ENCODE measurements around the gene CCDC88A. TPM values are rescaled to one million over a fixed set of nuclear protein-coding genes. Genes with fewer than 3 reads are reported as not detected.
"Not testable (repeated sequence)": the region's sequence is repeated elsewhere in the genome, so short reads cannot be mapped to it uniquely, and the experiment has no call there.

CCDC88A gene
- total RNA-seq, 1 donor from 2014 or later = 21.9 TPM

DNA sequence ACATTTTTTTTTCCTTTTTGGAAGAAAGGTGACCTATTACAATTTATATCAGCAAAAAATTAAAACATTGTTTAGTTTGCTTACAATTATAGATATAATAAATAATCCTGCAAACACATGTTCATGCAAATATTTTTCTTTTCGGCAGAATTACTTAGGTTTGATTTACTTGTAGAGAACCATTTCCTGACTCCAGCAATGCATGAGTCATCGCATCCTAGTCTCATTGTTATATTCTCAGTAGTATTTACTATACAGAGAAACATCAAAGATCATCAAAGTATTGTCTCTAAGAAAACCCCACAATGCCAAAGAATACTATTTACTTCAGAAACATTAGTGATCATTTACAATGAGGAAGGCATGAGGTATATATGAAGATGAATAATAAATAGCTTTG is 110.2 kb downstream of the CCDC88A start:
- DNase-seq (ENCODE audit: low spot score) = no peak

DNA sequence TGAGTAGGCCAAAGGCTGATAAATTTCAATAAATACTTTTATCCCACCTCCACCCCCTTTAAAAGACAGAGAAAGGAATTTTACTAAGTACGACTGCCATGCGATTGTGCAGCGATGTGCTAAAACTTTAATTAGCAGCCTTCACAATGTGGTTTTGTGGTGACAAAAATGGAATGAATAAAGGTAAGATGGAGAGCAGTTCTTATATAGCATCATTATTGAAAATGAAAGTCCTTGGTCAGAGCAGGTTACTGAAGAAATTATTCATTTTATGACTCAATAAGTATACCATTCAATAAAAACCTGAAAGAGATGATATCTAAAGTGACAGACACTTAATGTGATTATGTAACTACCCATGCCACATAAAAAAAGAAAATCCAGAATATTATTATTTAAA is 117.4 kb downstream of the CCDC88A start:
- no peak for DNase-seq (ENCODE audit: low spot score)

DNA sequence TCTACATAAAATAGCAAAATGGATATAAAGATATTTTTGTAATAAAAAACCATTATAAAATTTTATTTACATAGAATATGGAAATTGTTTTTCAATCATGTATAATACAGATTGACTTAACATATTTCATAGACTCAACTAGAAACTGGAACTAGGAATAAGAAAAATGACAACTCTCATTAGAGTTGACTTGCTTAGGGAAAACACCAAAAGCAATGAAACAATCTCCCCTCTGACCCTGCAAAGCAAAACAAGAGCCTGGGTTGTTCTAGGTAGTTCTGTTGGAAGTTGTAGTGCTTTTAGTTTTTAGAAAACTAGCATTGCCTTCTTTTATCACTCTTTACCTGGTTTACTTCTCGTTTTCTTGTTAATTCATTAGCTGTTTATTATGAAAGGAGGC is 118.4 kb downstream of the CCDC88A start:
- DNase-seq (ENCODE audit: low spot score) = no peak

DNA sequence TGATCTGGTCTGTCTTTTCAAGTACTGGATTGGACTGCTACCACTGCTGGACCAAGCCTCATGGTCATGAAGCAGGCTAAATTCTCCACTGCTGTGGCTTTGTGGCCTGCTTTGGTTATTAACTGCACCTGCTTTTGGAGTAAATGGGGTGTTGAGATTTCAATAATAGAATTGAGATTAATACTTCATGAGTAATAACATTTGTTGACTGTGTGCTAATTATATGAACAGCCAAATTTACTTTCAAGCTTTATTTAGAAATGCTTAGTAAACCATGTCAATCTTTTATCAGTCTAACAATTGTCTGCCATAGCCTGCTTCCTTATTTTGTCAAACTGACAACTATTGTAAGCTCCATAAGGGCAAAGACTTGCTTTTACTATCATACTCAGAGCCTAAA is 123.3 kb downstream of the CCDC88A start:
- DNase-seq (ENCODE audit: low spot score) = no peak

DNA sequence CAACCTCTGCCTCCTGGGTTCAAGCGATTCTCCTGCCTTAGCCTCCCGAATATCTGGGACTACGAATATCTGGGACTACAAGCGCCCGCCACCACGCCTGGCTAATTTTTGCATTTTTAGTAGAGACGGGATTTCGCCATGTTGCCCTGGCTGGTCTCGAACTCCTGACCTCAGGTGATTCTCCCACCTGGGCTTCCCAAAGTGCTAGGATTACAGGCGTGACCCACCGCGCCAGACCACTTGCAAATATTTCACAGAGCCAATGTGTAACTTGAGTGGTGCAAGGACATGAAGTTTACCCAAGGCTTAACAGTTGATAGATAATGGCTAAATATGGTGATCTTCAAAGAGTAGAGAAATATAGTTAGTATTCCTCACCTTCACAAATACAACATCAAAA is 136.6 kb downstream of the CCDC88A start:
- DNase-seq (ENCODE audit: low spot score) = no peak

DNA sequence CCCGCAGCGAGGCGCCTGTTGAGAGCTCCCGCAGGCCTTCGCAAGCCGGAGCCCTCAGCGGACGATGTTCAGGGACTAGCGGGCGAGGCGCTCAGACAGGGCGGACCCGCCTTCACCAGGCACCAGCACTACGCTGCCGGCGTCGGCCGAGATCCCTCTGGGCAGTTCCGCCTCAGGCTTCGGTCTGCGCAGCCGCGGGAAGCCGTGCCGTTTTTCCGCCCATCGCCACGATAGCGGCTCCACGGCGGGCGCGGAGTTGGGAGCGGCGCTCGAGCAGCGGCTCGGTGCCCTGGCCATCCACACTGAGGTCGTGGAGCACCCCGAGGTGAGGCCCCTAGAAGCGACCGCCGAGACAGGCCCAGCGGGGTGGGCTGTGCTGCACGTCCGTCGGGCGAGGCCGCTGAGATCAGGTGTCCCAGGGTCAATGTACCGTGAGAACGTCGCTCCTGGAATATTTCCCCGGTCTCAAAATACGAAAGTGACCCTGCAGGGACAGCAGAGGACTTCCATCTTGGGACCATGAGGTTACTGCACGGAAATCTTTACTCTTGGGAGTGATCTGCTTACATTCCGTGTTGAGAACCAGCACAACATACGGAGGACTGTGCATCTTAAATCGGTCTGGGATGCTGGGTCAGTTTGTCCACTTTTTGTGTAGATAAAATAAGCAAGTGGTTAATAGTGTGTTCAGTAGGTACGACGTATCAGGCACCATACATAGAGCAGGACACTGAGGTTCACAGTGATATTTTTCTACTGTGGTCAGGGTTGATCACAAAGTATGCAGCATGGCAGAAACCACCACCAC is 137.3 kb downstream of the CCDC88A start:
- DNase-seq (ENCODE audit: low spot score) = peak; percentile 89

DNA sequence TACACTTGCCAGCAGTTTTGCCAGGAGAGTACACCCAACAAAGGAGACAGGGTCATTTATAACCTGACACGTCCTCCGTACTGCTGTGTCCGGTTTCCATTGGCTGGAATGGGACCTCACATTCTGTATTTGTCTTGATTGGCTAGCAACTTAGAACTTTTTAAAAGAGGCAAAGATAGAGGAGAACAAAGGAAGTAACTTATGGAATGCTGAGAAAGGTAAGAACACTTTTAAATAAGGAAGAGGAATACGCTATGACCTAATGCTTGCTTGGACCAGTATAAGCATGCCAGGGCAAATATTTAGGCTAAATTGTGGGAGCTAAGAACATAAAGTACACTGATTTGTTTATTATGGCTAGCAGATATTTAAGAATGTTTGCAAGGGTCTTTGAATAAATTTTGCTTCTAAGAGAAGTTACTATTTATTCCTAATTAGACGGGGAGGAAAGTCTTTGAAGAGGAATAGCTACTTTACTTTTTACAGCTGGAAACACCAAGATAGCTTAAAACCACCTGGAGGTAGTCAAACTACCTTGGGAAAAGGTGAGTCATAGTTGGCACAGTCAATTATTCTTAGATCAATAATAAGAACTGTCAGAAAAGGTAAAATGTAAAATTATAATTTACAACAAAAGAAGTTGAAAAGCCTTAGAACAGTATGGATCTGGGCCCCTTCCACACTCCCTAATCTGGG is 138.7 kb downstream of the CCDC88A start:
- DNase-seq (ENCODE audit: low spot score) = not testable (repeated sequence)

DNA sequence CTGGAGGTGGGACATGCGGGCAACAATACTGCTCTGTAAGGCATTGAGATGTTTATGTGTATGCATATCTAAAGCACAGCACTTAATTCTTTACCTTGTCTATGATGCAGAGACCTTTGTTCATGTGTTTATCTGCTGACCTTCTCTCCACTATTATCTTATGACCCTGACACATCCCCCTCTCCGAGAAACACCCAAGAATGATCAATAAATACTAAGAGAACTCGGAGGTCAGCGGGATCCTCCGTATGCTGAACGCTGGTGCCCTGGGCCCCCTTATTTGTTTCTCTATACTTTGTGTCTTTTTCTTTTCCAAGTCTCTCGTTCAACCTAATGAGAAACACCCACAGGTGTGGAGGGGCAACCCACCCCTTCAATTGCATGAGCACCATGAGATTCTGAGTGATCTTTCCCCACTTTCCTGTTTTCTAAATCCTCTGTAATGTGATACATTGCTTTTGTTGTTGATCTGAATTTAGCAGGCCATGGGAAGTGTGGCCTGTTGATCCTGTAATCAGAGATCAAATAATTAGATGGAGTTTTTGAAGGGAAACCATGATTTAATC is 139.7 kb downstream of the CCDC88A start:
- not testable (repeated sequence) for DNase-seq (ENCODE audit: low spot score)

DNA sequence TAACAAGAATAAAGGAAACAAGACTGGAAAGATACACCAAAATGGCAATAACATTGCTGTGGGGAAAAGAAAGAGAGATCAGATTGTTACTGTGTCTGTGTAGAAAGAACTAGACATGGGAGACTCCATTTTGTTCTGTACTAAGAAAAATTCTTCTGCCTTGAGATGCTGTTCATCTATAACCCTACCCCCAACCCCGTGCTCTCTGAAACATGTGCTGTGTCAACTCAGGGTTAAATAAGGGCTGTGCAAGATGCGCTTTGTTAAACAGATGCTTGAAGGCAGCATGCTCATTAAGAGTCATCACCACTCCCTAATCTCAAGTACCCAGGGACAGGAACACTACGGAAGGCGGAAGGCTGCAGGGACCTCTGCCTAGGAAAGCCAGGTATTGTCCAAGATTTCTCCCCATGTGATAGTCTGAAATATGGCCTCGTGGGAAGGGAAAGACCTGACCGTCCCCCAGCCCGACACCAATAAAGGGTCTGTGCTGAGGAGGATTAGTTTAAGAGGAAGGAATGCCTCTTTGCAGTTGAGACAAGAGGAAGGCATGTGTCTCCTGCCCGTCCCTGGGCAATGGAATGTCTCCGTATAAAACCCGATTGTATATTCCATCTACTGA is 140.3 kb downstream of the CCDC88A start:
- not testable (repeated sequence) for DNase-seq (ENCODE audit: low spot score)

DNA sequence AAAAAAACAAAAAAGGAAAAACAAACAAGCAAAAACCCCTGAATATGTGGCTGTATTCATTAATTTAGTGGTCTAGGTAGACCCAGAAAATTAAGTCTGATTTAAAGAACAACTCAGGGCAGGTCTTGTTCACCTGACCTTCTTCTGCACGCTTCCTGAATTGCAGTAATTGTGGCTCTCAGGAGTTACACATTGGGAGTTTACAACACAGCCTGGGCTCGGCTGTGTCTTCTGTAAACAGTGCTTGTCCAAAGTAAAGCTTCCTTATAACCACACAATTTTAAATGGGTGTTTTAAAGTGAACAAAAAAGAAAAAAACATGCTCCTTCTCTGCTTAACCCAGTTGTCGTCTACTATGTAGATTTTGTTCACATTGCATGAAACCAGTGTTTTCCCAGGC is 142.3 kb downstream of the CCDC88A start:
- DNase-seq (ENCODE audit: low spot score) = no peak

DNA sequence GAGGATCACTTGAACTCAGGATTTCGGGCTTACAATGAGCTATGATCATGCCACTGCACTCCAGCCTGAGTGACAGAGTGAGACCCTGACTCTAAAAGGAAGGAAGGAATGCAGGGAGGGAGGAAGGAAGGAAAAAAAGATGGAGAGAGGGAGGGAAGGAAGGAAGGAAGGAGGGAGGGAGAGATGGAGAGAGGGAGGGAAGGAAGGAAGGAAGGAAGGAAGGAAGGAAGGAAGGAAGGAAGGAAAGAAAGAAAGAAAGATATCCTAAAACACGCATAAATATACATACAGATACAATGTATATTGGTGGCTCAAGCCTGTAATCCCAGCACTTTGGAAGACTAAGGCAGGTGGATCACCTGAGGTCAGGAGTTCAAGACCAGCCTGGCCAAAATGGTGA is 145.3 kb downstream of the CCDC88A start:
- DNase-seq (ENCODE audit: low spot score) = not testable (repeated sequence)

DNA sequence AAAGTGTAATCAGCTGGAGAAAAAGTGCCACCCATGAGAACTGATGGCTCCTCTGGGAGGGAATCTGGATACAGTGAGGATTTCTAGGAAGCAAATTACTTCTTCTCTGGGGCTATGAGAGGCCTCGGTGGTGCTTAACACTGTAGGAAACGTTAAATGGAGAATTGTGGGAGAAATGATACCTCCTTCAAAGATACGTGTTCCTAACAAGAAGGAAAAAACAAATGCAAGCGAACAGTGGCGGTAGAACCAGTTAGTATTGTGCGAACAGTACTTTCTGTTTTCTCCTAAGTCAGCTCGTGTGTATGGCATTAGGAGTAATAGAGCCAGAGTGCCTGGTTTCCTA is 150.0 kb downstream of the CCDC88A start:
- no peak for DNase-seq (ENCODE audit: low spot score)

DNA sequence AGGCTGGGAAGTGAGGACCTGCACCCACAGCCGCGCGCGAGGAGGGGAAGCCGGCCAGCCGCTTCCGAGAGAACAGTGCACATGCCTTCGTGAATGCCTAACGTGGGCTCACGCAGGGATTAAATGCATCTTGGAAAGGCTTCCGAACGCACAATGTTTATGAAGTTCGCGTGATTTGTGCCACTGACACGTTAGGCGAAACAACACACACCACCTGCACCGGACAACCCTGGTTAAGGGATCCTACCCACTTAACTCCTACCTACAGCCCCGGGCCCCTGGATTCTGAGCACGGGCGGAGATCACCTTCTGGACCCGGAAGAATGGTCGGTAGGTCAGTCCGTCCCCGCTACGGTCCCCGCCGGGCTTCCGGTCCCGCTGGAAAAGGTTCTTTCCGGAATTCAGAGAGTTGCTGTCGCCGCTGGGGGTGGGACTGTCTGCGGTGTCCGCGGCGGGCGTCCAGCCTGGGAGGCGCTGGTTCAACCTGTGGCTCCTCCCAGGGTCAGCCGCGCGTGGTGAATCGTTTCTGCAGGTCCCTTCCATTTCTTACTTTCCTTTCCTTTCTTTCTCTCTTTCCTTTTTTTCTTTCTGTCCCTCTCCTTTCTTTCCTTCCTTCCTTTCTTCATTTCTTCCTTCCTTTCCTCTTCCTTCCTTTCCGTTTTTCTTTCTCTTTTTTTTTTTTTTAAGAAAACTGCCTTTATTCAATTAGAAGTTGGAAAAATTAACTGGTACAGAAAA is 150.6 kb downstream of the CCDC88A start, which contains the start of gene MTIF2:
MTIF2 (minus strand) TSS at position 325 of the 738 bp plus-strand sequence. CDS start 5,373 bp downstream, outside the sequence.
- DNase-seq (ENCODE audit: low spot score) = peak; percentile 95

DNA sequence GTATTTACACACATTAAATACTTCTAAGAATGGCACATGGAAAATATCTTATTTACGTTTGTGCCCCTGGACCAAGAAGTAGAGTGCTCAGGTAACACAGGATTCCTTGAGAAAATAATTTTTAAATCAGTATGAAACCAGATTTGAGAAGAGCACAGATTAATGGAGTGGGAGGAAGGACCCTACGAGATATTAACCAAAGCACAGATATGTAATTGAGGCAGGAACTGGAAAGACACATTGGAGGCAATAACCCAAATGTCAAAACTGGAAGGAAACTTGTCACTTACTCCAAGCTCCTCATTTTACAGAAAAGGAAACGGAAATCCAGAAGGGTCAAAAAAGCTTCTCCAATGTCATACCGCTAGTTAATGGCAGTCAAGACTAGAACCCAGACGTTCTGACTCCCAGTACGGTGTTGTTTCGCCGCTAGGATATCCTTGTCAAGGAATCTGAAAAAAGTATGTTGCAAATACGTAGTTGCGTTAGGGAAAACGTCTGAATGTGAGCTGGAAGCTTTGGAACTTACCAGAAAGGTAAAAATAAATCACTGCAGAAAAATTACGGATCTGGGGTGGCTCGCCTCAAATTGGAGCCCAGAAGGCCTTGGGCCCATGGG is 151.3 kb downstream of the CCDC88A start:
- no peak for DNase-seq (ENCODE audit: low spot score)

DNA sequence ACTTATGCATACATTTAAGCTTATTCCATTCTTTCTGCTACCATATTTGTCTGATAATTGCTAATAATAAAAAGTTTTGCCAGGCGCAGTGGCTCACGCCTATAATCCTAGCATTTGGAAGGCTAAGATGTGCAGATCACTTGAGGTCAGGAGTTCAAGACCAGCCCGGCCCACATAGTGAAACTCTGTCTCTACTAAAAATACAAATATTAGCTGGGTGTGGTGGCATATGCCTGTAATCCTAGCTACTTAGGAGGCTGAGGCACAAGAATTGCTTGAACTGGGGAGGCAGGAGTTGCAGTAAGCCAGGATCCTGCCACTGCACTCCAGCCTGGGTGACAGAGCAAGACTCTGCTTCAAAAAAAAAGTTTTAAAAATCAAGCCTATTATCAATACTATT is 160.1 kb downstream of the CCDC88A start:
- DNase-seq (ENCODE audit: low spot score) = not testable (repeated sequence)

DNA sequence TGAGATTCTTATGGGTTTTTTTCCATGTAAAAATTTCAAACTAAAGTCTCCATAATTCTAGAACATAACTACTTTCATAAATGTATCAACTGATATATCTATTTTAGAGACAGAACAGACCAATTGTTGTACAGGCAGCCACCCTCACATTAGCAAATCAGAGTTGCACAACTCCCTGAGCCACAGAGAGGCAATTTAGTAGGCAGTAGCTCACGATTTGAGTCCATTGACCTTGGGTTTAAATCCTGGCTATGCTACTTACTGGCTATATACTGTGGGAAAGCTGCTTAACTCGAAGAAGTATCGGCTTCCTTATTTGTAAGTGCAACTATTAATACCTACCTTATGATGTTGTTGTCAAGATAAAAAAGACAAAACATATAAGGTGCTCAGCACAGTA is 166.8 kb downstream of the CCDC88A start:
- DNase-seq (ENCODE audit: low spot score) = no peak

DNA sequence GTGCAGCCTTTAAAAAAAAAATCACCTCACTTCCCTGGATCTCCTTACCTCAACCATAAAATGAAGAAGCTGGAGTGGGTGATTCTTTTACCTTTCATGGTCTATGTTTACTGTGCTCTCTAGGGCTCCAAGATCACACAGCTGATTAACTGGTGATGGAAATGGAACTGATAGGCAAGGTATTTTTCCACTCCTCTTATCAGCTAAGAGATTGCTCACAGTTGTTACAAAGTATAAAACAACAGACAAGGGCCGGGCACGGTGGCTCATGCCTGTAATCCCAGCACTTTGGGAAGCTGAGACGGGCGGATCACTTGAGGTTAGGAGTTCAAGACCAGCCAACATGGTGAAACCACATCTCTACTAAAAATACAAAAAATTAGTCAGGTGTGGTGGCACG is 172.6 kb downstream of the CCDC88A start:
- no peak for DNase-seq (ENCODE audit: low spot score)

DNA sequence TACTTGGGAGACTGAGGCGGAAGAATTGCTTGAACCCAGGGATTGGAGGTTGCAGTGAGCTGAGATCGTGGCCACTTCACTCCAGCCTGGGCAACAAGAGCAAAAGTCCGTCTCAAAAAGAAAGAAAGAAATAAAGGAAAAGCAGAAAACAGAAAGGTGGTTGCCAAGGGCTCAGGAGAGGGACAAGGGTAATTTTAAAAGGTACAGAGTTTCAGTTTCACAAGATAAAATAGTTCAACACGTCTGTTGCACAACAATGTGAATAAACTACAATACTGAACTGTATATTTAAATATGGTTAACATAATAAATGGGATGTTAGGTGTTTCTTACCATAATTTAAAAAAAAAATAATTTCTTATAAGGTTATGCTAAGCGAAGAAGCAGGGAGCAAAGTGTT is 174.2 kb downstream of the CCDC88A start:
- DNase-seq (ENCODE audit: low spot score) = no peak

DNA sequence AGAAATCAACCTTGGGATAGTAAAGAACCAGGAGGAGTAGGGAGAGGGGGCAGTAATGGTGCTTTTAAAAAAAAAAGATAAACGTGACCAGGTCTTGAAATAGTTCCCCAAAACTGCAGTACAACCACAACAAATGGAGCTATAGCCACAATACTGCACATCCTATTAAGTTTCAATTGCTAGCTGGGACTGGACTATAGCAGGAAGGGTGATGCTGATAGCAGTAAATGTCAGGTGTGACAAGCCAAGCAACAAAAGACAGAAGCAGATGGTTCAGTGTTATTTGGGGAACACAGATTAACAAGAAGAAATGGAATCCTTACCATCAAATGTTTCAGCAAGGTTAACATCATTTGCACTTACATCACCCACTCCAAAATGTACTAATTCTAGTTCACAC is 177.0 kb downstream of the CCDC88A start:
- DNase-seq (ENCODE audit: low spot score) = no peak

DNA sequence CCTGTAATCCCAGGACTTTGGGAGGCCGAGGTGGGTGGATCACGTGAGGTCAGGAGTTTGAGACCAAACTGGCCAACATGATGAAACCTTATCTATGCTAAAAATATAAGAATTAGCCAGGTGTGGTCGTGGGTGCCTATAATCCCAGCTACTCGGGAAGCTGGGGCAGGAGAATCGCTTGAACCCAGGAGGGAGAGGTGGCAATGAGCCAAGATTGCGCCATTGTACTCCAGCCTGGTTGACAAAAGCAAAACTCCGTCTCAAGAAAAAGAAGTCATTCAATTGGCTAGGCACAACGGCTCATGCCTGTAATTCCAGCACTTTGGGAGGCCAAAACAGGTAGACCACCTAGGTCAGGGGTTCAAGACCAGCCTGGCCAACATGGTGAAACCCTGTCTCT is 178.1 kb downstream of the CCDC88A start:
- DNase-seq (ENCODE audit: low spot score) = not testable (repeated sequence)

DNA sequence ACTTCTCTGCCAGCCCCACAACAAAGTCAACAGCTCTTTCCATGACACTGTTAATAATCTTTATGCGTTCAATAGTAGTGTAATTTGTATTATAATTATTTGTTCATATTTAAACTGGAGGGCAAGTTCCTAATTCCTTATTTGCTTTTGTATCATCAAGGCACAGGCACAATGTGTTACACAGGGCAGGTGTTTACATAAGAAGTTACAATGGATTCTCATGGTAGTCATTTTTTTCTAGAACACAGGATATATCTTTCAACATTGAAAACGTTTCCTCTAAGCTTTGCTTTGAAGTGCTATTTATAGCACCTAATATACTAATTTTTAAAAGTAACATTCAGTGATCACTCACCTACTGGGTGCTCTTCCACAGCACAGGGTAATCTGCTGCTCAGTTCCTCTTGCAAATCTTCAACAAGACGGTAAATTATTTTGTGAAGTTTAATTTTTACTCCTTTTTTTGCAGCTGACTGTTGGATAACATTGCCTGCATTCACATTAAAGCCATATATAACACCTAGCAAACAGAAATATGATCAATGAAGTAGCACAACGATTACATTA is 179.9 kb downstream of the CCDC88A start:
- no peak for DNase-seq (ENCODE audit: low spot score)
